Kidney glomerular epithelial cell (primary cell): ENCODE measurements around the gene HES6.
A peak's percentile ranks its signal among the peaks of the same experiment; 100 is the strongest.
"Not testable (repeated sequence)": the region's sequence is repeated elsewhere in the genome, so short reads cannot be mapped to it uniquely, and the experiment has no call there.

Source experiments
- DNase-seq: peaks from one replicate; lab custom pipeline; 2025; lab: John Stamatoyannopoulos, UW

HES6 gene

DNA sequence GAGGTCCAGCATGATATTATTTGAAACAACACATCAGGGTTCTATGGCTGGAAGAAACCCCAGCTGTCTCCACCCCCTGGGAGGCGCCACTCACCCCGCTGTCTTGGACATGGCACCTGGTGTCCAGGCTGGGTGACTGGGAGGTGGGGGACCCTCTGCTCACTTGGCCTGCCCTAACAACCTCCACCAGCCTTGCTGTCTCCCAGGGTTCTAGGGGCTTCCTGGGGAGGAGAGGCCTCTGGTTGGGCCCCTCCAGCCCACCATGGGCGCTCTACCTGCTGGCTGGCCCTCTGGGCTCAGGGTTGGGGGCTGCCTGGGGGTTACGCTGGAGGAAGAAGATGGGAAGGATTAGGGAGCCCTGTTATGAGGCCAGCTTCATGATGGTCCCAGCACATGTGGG, 32.3 kb upstream of the HES6 start:
- DNase-seq = no peak

DNA sequence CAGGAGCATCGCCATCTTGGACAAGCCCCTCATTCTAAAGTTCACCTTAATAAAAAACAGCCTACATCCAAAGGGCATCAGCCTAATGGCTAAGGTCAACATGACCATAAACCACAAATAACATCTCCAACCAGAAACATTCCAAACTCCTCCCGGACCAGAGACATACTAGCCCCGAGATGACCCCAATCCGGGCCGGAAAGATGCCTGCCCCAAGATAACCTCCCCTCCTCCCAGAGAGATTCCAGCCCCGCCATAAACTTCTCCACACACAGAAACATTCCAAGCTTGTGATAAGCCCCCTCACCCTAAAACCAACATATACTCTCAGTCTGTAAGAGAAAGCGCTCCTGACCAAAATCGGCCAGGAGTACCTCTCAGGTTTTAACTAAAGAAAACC, 31.8 kb upstream of the HES6 start:
- DNase-seq = not testable (repeated sequence)

DNA sequence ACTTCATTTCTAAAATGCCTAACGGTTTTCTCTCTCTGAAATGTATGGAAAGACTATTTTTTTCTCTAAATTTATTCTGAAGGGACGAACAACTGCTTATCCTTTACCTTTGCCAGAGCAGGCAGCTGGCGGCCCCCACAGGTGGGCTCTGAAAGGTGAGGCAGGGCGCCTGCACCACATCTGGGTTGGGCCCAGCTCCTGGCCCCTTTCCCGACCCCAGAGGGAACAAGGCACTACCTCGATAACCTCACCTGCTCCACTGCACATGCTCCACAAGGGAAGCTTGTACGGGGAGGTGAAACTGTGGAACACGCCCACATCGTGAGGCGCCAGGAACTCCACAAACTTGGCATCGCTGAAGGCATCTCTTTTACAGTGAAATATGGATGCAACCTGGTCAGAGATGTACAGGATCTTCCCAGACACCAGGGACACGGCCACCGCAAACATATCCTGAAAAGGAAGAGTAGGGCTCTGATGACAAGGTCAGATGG, 31.3 kb upstream of the HES6 start:
- no peak for DNase-seq

DNA sequence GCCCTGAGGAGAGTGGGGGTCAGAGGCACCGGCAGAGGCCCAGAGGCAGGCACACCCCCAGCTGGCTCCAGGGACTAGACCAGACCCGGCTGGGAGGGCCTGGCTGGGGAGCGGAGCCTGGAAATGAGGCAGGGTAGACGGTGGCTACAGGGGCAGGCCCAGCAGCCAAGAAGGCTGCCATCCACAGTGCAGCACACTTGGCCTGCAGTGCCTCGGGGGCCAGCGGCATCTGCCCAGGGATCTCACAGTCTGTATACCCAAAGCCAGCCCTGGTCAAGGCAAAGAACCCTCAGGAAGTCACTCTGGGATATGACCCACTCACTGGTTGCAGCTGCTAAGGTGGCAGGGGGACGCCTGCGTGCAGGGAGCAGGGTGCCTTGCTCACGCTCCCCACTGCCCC, 30.8 kb upstream of the HES6 start:
- DNase-seq = no peak

DNA sequence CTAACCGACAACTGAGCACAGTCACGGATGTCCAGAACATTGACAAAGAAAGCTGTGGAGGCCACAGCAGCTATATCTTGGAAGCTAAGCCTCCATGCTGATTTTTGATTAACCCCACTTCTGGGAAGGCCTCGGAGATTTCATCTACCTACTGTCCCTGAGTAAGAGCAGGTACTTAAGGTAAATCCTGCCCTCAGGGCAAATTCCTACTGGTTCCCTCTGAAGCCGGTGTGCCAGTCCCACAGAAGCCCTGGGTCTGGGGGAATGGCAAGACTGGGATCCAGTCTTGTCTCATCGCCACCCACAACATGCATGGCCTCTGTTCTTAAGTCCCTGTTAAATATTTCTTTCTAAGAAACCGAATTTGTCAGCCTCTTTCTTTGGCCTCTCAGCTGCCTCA, 29.9 kb upstream of the HES6 start:
- DNase-seq = no peak

DNA sequence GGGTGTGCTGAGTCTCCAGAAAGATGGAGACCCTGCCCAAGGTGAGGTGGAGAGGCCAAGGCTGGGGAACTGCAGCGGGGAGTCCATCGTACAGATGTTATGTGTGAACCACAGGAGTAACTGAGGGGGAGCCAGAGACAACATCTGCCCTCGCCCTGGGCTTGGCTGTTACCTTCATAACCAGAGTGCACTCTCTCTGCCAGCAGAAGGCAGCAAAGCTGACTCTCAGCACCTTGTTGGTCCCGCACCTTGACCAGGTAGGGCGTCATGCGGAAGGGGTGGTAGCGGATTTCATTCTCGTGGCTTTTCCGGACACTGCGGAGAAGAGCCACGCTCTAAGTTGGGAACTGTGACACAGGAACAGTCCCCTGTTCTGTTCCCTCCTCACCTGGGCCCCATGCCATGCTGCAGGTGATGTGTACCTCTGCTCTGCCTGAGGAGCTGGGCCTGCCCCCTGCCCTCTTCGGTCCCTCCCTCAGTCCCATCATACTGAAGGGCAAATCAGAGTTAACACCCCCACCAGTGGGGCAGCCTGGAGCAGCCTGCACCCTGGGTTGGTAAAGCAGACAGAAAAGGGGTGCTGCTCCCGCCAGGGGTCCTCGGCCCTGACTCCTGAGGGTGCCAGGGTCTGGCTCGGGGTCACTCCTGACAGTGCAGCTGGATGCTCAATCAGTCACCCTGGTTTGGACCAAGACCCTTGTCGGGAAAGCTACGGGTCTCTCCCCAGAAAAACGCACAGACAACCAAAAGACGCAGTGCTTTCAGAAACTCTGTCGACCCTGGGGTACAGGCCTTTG, 28.2 kb upstream of the HES6 start:
- no peak for DNase-seq

DNA sequence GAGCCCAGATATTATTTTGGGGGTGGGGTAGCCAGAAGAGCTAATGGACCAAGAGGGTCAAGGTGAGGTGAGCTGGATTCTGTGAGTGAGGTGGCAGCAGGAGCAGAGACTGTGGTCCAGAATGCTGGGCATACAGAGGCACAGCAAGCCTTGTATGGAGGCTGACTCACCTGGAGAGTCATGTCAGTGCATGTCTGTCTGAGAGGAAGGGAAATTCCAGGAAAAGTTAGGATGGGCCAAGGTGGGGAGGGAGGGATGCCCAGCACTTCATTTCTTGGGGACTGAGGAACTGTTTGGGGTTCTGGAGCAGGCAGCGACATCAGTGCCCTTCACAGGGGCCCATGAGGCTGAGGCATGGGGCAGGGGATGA, 27.5 kb upstream of the HES6 start:
- DNase-seq = peak; percentile 56

DNA sequence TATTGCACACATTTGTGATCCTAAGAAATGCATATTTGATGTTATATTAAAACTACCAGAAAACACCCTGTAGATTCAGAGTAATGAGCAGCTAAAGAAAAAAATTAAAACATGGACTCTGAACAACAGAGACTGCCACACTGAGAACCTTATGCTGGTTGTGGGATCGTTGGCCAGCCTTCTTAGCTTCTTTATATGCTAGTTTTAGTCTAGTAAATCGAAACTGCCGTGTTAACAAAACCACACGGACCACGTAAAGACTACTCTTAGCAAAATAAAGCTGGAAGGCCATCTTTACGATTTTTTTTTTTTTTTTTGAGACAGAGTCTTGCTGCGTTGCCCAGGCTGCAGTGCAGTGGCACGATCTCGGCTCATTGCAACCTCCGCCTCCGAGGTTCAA, 25.8 kb upstream of the HES6 start:
- no peak for DNase-seq

DNA sequence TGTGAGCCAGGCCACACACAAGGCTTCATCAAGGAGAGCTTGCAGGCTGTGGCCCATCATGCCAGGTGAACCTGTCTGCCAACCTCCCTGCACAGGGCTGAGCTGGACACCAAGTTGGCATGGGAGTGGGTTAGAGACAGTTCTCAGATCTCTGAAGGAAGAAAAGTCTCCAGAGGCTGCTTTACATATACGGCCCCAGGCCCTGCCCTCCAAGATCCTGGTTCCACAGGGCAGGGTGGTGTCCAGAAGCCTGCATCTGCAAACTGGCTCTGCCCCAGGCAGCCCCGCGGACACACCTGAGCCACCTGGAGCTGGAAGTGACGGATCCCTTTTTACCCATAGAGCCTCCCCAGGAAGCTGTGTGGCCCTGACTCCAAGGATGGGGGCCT, 24.2 kb upstream of the HES6 start:
- DNase-seq = no peak

DNA sequence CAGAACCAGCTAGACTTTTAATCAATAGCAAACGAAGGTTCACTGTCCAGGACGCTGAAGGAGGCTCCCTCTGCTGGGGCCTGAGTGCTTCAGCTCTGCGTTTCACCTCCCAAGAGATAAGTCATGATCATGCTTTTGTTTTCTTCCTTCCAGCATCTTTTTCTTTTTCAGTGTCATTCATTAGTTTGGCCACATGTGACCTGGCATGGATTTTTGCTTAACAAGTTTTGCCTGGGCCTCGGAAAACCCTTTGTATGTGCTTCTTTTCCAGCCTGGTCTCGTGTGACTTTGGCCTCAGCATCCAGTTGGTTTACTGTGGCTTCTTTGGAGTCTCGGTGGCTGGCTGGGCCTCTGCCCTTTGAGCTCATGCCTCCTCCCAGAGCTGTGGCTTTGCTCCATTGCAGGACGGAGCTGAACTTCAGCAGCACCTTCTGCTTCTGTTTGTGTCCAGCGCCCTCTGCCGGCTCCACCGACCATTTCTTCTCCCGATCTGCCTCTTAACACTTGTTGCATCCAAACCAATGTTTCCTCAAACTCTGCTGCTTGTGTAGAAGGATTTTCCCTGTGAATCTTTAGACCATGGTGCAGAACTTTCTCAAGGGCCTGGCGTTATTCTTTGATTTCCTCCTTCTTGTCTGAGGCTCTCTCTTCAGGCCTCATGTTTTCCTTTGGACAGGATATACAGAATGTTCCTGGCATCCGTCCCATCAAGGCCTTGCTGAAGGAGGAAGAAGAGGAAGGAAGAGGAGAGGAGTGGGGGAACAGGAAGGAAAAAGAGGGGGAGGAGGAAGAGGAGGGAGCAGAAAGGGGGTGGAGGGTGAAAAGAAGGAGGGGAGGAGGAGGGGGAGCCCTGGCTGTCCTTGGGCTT, 23.6 kb upstream of the HES6 start:
- peak; percentile 86 for DNase-seq

DNA sequence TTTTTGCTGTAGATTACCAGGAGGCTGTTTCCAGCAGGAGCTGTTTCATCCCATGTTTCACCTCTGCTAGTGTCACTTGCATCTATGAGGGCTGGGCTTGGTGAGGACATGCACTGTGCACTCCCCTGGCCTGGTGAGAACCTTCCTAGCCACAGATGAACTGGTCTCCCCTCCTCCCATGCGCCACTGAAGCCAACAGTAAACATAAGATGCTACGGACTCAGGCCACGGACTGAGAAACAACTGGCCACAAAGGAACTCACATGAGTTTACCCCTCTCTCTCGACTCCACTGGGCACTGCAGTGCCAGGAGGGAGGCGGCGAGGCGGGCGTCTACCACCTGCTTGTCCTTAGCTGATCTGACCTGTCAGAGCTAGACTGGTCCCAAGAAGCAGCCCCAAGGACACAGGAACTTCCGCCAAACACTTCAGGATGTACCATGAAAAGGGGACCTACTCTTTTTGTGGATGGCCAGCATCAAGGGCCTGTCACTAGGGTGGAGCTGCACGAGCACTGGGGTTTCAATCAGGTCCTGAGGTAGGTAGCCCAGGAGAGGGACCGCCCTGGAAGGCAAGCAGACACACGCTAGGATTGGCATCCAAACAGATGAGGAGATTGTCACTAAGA, 22.8 kb upstream of the HES6 start:
- no peak for DNase-seq

DNA sequence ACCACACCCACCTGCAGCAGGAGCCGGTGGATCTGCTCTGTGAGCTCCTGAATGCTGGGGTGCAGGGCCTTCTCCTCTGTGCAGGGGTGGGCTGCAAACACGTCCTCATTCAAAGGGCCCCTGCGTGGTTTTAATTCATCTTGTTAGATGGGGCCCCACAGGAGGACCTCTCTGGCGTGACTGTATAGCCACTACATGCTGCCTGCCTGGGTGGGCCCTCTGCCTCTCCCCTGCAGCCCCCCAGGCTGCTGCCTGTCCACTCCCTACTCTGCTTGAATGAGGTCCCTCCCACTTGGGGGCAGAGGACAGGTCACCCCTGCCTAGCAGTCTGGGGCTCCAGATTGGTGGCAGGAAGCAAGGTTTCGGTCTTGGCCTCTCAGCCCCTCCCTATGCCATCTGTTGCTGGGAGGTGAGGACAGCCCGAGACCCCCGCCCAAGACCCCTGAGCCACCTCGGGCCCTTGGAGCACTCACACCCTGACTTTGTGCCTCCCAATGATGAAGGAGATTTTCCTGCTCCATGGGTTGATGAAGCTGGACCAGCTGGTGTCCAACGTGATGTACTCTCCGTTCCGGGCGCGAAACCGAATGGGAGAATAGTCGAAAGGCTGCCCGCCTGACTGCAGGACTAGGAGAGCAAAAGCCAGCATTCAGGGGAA, 22.0 kb upstream of the HES6 start:
- no peak for DNase-seq

DNA sequence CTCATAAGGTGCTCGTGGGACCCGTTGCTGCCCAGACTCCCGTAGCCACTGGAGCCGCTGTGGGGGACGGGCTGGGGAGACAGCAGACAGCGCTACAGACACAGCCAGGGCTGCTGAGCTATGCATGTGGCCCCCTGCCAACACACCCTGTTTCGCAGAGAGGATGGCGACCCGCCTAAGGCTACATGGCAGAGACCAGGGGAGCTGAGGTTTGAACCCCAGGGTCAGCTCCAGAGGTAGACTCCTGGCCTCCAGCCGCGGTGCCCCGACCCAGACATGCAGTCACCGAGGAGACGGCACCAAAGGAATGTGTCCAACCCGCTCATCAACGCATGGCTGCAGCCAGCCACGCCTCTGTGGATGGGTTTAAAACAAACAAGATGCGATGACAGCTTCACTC, 21.0 kb upstream of the HES6 start:
- DNase-seq = peak; percentile 79

DNA sequence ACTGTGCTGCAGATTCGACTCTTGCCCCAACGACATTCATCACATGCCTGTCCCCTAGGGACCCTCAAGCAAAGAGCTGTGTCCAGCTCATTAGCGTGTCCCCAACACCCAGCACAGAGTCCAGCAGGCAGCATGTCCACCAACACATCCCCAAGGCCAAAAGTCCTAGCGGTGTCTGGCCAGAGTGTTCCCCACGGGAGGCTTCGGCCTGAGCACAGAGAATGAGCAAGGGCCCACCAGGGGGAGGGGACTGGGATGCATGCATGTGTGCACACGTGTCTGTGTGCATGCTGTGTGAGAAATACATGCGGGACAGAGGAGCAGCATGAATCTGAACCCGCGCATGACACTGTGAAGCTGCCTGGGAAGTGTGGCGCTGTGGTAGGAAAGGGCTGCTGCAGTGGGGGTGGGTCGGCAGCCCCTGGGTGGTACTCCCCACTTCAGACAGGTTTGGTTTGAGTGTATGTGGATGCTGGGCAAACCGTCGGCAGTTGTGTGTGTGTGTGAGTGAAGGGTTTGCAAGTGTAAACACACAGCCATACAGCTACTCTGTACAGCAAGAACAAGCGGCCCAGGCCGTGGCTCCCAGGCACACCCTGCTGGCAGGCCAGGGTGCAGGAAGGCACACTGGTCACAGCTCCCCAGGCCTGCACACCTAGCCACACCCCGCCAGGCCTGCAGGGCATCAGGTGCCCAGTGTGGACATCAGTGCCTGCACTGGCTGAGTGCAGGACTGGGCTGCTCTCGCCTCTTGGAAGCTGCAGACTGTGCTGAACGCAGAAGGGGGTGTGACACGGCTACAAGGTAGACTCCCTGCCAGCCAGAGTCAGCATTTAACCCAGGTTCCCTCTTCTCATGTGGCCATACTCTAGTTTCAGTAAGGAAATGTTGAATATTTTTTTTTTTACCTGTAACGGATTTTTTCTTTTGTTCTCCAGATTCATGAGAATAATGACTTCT, 19.5 kb upstream of the HES6 start:
- no peak for DNase-seq

DNA sequence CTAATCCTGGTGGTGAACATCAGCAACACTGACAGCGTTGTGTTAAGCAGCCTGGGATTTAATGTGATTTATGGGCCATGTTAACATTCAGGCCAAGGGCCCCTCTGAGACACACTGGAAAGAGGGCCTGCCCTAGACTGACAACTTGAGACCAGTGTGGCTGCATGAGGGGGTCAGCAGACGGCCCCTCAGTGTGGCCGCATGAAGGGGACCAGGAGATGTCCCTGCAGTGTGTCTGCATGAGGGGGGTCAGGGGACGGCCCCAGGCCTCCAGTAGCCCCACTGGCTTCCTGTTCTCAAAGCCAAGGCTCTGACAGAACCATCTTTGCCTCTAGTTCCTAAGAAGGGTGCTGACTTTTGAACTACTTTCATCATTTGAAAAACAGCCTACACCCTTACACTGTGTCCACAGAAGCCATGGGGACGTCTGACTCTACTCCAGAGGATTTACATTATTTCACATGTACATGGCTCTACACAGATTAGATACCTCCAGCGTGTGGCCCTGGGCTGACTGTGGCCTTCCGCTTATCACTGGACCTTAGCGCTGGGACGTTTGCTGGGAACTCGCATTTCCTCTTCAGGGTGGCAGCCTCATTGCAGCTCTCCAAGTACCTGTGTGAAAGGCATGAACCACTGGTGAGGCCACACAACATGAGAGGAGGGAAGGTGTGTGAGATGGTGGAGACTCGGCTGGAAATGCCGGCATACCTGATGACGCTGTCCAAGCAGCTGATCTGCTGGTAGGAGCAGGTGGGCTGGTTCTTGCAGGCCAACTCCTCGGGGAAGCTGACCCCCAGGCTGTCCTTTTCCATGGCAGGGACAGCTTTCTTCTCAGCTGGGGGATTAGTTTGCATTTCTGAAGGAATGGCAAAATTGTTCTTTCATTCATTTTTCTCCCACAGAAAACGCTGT, 18.2 kb upstream of the HES6 start:
- DNase-seq = no peak

DNA sequence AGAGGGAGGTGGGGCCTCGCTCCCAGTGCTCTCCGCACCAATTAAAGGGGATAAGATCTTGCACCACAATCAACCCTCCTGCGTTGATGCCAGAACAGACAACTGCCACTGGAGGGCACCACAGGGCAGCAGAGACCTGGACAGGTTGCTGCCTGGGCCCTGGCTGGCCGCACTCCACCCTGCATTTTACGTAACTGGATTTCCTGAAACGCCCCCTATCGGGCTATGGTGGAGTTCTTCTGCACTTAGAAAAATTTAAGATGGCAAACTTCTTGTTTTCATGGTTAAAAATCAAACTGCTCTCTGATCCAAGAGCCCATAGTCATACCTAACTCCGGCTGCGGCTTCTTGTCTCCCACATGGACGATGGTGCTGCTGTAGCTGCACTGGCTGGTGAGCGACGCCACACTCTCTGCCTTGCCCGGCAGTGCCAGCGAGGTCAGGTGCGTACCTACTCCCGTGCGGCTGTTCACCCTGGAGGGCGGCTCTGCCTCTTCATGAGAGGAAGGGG, 16.8 kb upstream of the HES6 start:
- peak; percentile 89 for DNase-seq

DNA sequence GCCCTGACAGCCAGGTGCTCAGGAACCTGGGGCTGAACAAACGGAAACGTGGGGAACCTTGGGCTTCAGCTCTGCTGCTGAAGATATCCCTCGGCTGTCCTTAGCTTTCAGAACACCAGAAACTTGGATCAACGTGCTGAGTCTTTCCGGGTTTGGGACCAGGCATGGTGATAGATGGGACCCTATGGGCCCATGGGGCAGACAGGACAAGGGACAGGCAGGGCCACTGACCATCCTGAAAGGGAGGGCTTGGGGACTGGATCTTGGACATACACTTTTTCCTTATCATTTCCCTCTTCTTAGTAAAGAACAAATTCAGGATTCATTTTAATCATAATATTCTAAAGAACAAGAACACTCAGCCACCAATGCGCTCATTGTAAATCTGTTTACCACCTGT, 16.3 kb upstream of the HES6 start:
- no peak for DNase-seq

DNA sequence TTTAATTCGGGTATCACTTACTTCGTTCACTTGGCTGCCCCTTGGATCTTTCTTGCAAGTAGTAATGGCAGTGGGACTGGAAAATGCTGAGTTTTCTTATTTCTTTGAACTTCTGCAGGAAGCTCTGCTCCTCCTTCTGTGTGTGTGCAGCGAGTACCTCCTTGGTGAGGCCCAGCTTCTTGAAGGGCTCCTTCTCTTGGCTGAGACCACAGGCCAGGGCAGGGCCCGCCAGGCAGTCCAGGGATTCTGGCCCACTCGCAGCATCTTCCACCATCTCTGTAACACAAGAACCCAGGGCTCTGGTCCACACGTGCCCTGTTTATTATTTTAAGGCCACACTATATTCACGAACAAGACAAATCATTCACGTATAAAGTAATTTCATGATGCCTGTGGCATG, 15.8 kb upstream of the HES6 start:
- no peak for DNase-seq

DNA sequence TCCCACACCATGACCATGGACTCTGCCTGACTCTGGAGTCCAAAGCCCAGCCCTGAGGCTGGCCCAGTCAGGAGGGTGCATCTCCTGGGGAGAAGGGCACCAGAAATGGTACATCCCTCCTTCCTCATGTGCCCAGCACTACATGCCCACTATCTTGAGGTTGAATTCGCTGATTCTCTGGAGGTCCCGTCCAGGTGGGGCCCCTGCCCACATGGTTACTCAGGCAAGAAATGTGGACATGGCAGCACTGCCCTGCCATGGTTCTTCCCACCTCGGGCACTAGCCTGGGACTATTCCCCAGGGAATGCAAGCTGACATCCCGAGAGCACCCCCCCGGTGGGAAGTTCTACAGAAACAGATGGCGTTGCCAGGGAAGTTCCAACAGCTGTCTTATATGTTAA, 15.3 kb upstream of the HES6 start:
- DNase-seq = no peak
